Epithelial cell of proximal tubule (primary cell): Measurements from ENCODE around the gene CAMTA2. TPM values are rescaled to one million over a fixed set of nuclear protein-coding genes. Genes with fewer than 3 reads are reported as not detected.

Experiments
- DNase-seq: peaks from one replicate; pipeline ENCODE4 v3.0.0-alpha.2; 2011; ENCODE audit warnings: low read depth
- H3K4me3 ChIP-seq: 2 replicates; pipeline ENCODE4 v1.5.1; 2011; ENCODE audit warnings: low read depth, mild to moderate bottlenecking, low read length
- CTCF ChIP-seq: conservative IDR thresholded peaks from 2 replicates; pipeline ENCODE4 v1.5.1; 2012; ENCODE audit warnings: low read depth, mild to moderate bottlenecking, low read length
- total RNA-seq: library from RNA; depleted of rRNA; stranded (reverse); fragments of >200 nt; gene quantifications from 2 replicates; pipeline ENCODE4 v1.2.3, GENCODE V29; 2015

The CAMTA2 gene
- total RNA-seq, 1 donor from 2014 or later, result 16.7 TPM

GRCh38 chr17:4956493-4957061 is 30.9 kb downstream of the CAMTA2 start:
- no peak for TF ChIP-seq CTCF
- DNase-seq, result no peak
- no peak overlapping the region for H3K4me3 ChIP-seq

- TF ChIP-seq CTCF, result no peak
- H3K4me3 ChIP-seq, result no peak overlapping the region
- DNase-seq, result no peak
Observed at GRCh38 chr17:4955091-4955490, 32.4 kb downstream of the CAMTA2 start.

GRCh38 chr17:4953451-4953961 is 34.0 kb downstream of the CAMTA2 start:
- H3K4me3 ChIP-seq, result no peak overlapping the region
- DNase-seq, result peak; percentile 48
- TF ChIP-seq CTCF, result no peak

- no peak for TF ChIP-seq CTCF
- DNase-seq, result no peak
Observed at GRCh38 chr17:4951486-4951885, 36.0 kb downstream of the CAMTA2 start.

GRCh38 chr17:4950746-4951204 is 36.7 kb downstream of the CAMTA2 start, which contains the start of gene ENO3:
Gene ENO3, plus strand, starts transcription at chr17:4951119. Its CDS starts 711 bp downstream, at chr17:4951830.
- no peak for TF ChIP-seq CTCF
- no peak for DNase-seq
- H3K4me3 ChIP-seq, result peak within 1 kb of the TSS; percentile 96

More at GRCh38 chr17:4951486-4951885, 36.0 kb downstream of the CAMTA2 start:
- H3K4me3 ChIP-seq, result no peak overlapping the region

GRCh38 chr17:4950075-4950745 is 37.3 kb downstream of the CAMTA2 start:
- no peak for TF ChIP-seq CTCF
- H3K4me3 ChIP-seq, result peak overlapping the region; percentile 96
- no peak for DNase-seq
